Measurements from ENCODE around the gene TEF.

DNA sequence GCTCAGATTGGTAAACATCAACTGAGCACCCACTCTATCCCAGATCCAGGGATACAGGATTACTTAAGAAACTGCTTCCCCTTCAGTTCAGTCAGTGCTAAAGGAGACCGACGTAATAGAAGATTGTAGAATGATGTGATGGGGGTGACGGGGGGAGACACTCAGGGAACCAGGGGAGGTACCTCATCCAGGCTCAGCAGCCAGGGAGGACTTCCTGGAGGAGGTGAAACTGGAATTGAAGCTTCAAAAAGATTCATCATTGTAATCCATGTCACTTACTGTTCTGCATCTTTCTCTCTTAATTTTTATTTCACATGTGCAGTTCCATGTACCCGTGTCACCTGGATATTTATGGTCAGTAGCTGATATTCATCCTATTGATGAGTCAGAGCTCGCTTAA, 19.1 kb upstream of the TEF start:
- TF ChIP-seq, protein P1, sequence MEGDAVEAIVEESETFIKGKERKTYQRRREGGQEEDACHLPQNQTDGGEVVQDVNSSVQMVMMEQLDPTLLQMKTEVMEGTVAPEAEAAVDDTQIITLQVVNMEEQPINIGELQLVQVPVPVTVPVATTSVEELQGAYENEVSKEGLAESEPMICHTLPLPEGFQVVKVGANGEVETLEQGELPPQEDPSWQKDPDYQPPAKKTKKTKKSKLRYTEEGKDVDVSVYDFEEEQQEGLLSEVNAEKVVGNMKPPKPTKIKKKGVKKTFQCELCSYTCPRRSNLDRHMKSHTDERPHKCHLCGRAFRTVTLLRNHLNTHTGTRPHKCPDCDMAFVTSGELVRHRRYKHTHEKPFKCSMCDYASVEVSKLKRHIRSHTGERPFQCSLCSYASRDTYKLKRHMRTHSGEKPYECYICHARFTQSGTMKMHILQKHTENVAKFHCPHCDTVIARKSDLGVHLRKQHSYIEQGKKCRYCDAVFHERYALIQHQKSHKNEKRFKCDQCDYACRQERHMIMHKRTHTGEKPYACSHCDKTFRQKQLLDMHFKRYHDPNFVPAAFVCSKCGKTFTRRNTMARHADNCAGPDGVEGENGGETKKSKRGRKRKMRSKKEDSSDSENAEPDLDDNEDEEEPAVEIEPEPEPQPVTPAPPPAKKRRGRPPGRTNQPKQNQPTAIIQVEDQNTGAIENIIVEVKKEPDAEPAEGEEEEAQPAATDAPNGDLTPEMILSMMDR (IDR thresholded peaks at IDR 0.05; ENCODE audit: low read length): no peak
- TF ChIP-seq EZH2 (IDR thresholded peaks at IDR 0.05; ENCODE audit: borderline replicate concordance, low read length): no peak
